ENCODE measurements around the gene RAP1B.

Gene RAP1B

GRCh38 chr12:68612202-68612601, 1.5 kb downstream of the RAP1B start:
- DNase-seq, result no peak

DNA sequence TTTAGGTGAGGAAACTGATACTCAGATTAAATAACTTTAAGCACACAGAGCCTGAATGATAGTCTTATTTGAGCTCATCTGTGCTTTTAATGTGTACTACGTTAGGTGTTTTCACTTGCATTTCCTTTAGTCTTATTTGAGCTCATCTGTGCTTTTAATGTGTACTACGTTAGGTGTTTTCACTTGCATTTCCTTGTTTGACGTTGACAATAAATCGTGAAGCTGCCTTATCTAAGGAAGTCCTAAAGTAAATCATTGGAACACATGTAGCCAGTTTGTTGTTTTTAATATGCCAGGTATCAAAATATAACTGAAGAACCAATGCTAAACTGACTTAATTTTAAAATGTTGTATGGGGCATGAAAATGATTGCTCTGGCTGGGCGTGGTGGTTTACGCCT, 2.0 kb downstream of the RAP1B start:
- DNase-seq, result no peak

DNA sequence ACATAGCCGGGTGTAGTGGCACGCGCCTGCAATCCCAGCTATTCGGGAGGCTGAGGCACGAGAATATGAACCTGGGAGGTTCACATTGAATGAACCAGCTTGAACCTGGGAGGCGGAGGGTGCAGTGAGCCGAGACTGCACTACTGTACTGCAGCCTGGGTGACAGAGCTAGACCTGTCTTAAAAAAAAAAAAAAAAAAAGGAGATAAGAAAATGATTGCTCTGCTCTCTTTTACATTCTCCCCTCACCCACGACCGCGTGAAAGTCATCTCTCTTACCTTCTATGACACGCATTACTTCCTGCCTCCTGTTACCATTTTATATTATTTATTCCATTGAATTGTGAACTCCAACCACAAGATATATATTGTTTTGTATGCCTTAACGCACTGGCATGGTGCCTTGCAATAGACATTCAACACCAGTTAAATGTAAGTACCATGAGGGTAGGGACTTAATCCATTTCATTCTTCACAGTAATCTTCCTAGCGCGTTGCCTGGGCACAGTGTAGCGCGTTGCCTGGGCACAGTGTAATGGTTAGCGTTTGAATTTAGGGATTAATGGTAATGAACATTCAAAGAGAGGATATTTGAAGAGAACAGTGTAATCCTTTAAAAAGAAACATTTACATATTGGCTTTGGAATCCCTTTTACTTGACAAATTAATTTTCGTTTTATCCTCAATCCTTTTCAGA, 2.7 kb downstream of the RAP1B start:
- no peak for DNase-seq

DNA sequence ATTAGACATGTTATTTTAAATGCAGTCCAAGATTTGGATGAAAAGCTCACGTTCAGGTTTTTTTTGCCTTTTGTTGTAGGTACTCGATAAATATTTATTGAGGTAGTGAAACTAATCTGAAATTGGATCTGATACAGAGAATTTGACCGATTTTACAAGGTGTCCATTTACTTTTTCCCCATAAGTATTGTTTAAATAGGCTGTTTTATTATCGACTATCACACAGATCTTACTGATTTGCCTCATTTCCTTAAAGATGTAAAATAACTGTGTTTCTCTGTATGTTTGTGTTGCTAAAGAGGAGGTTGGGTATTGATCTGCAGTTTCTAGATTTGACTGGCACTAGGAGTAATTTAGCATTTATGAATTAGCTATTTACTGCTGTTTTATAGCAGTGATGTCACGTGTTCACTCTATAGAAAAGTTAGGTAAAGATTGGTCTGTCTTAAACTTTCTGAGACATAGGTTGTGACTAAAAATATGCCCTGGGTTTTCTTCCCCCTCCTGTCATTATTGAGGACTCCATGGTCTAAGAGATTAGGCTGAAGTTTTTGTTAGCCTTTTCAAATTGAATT, 3.5 kb downstream of the RAP1B start:
- no peak for DNase-seq

- no peak for DNase-seq
These were observed 4.1 kb downstream of the RAP1B start for GRCh38 chr12:68614769-68615168.

DNA sequence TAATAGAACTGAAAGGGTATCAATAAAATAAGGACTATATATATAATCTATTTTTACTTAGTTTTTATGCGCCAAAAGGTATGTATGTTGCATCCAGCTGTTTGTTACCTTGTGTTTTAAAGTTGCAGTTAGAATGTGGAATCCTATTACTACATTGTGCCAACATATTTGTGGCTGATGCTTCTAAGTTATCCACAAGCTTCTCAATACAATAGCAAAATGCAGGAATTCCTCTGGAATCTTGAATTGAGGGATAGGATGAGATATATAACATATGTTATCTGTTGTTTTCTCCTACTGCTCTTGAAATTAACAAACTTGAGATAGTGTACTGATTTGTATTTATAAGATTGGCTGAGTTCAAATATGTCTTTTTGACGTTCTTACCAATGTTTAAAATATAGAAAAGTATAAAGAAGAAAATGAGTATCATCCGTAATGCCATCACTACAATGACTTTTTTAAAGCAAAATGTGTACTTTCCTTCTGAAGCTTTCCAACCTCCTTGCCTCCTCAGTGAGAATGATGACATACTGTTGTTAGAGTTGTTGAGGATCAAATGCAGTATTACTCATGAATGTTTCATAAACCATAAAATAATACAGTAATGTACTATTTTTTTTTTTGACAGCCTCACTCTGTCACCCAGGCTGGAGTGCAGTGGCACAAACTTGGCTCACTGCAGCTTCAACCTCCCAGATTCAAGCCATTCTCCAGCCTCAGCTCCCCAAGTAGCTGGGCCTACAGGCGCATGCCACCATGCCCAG, 6.6 kb downstream of the RAP1B start:
- DNase-seq, result no peak

- no peak for DNase-seq
These were observed 8.8 kb downstream of the RAP1B start for GRCh38 chr12:68619541-68619940.

DNA sequence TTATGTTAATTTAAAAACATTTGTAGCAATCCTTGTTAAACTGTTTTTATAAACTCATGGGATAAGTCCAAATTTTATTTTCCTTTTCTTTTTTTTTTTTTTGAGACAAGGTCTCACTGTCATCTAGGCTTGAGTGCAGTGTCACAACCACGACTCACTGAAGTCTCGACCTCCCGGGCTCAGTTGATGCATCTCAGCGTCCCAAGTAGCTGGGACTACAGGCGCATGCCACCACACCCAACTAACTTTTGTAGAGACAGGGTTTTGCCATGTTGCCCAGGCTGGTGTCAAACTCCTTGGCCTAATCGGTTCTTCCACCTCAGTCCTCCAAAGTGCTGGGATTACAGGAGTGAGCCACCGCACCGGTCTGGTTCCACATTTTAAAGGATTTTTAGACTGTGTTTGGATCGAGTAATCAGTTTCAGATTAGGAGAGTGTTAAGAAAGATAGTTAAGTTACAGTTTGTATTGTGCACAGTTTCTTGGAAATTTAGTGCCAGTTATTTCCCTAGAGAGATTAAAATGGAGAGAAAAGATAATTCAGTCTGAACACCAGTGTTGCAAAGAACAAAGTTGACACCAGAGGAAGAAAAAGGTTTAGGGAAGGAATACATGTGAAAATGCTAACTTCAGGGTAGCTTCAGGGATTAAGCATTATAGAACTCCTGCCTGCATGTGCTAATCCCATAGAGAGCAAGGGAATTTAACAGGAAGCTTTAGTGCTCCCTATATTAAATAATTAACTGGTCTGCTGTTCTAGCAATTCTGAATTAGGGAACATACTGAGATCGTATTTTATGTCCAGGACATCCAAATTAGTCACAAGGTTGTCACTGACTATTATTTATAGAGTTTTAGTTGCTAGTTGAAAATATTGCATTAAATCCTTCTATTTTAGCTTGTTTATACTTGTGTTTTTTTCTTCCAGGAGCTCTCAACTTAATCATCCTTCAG, 10.1 kb downstream of the RAP1B start:
- DNase-seq, result no peak

DNA sequence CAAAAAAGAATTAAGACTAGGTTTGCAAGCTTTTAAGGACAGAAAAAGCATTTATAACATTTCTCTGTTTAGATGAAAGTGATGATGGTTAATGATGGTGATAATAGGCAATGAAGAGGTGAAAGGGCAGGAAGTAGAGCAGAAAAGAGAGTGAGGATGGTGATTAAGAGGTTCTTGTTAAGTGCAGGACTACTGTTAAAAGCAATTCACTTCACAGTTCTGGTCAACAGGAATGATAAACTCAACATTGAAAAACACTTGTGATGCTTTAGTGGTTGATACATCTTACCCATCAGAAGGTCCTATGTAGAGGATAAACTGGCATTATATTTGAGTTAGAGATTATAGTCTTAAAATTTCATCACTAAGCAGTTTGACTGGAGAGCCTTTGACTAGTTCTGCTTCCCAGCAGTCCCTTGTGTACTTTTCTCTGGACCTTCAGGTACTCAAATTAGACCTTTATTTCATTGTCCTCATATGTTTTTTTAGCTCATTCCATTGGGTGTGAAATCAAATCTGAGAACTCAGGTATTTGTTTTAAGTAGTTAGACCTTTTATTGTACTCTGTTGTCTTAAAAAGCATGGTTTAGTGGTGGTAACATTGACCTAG, 10.9 kb downstream of the RAP1B start:
- no peak for DNase-seq

GRCh38 chr12:68622250-68622649, 11.6 kb downstream of the RAP1B start:
- DNase-seq, result no peak

- DNase-seq, result no peak
These were observed 12.4 kb downstream of the RAP1B start for GRCh38 chr12:68623059-68623458.

GRCh38 chr12:68623984-68624383, 13.3 kb downstream of the RAP1B start:
- DNase-seq, result no peak

DNA sequence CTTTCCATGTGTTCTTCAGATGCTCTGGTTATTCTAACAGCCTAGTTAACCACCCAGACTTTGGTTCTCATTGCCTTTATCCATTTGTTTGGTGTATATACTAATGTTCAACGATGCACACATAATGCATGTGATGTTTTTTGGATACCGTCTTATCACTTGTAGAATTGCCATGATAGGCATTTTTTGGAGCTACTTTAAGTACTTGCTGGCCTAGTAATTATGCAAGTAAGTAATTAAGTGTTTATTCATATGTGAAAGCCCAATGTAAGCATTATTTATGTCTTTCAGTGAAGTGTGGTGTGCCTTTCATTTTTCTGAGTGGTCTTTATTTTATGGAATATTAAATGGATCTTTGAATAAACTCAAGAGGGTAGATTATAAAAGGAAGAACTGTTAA, 14.2 kb downstream of the RAP1B start:
- DNase-seq, result no peak

- no peak for DNase-seq
These were observed 17.1 kb downstream of the RAP1B start for GRCh38 chr12:68627673-68628319.

DNA sequence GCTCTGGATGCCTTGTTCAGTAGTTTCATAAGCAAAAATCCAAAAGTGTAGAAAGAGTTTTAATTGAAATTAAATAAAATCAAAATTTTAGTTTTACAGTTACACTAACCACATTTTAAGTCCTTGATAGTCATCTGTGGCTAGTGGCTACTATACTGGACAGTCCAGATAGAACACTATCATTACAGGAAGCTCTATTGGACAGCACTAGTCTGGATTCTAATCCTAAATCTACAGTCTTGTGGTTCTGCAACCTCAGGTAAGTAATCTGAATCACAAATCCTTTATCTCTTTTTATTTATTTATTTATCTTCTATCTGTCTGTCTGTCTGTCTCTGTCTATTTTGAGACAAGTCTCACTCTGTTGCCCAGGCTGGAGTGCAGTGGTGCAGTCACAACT, 18.0 kb downstream of the RAP1B start:
- no peak for DNase-seq

GRCh38 chr12:68630050-68630449, 19.4 kb downstream of the RAP1B start:
- no peak for DNase-seq

DNA sequence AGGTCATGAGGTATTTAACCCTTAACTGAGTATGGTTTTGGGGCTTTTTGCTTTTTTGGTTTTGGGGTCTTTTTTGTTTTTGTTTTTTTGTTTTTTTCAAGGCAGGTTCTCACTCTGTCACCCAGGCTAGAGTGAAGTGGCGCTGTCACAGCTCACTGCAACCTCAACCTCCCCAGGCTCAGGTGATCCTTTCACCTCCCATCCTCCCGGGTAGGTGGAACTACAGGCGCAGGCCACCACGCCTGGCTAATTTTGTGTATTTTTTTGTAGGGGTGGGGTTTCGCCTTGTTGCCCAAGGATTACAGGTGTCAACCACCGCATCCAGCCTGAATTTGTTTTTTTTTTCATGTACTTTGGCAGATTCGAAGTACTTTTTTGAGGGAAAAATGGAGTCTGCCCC, 19.9 kb downstream of the RAP1B start:
- DNase-seq, result no peak

- no peak for DNase-seq
These were observed 20.5 kb downstream of the RAP1B start for GRCh38 chr12:68631227-68631626.

GRCh38 chr12:68632486-68632885, 21.8 kb downstream of the RAP1B start:
- DNase-seq, result no peak

DNA sequence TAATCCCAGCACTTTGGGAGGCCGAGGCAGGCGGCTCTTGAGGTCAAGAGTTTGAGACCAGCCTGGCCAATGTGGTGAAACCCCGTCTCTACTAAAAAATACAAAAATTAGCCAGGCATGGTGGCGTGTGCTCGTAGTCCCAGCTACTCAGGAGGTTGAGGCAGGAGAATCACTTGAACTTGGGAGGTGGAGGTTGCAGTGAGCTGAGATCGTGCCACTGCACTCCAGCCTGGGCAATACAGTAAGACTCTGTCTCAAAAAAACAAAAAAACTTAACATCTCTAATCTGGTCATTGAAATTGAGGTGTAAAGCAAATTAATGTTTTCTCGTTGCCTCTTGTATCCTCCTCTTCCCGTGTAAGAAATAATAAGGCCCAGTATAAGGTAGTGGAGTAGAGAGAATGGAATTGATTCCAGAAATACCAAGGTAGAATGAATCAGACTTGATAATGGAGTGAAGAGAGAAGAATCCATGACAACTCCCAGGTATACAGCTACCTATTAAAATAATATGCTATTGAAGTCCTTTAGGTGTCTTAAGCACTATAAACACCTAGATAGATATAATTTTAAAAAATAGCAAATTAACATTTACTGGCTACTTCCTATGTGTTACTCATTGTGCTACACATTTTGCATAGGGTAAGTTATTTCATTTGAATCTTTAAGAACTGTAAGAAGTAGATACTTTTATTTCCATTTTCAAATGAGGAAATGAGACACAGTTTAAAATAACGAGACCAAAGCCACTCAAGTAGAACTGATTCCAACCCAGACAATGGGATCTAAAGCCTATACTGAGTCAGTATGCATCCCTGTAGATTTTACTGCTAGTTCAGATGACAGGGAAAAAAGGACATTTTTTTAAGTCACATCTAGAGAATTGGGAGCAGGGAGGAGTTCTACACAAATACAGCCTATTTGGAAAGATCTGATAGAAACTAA, 23.2 kb downstream of the RAP1B start:
- no peak for DNase-seq

GRCh38 chr12:68636268-68636667, 25.6 kb downstream of the RAP1B start:
- no peak for DNase-seq
